OCI-LY7 (cell line): Measurements from ENCODE around the gene CDCA5. TPM values are rescaled to one million over a fixed set of nuclear protein-coding genes. Genes with fewer than 3 reads are reported as not detected.

Source experiments
- BruUV-seq: library from RNA; stranded (reverse); fragments of 400-500 nt; replicated peaks from 2 replicates; lab custom pipeline; 2021; lab: Mats Ljungman, UMichigan
- CTCF ChIA-PET: fragments of 300-600 bp; sonication (Branson Sonifier 250); formaldehyde crosslinking; loops from one replicate; lab custom pipeline; 2022; ENCODE audit warnings: antibody characterized with exemption; ENCODE audit not compliant: unreplicated experiment; lab: Charles Lee
- POLR2A ChIA-PET: fragments of 300-600 bp; sonication (Branson Sonifier 250); formaldehyde crosslinking; loops from one replicate; lab custom pipeline; 2022; ENCODE audit warnings: antibody characterized with exemption; lab: Charles Lee
- DNase-seq: peaks from one replicate; pipeline ENCODE4 v3.0.0-alpha.2; 2015; ENCODE audit warnings: low spot score
- H2AFZ ChIP-seq: fragments of 200-600 bp; sonication (generic), shearing (Covaris generic); 2 replicates; pipeline ENCODE4 v1.6.1; 2014; ENCODE audit warnings: mild to moderate bottlenecking, antibody characterized with exemption, low read length, moderate library complexity
- H3K27ac ChIP-seq: fragments of 200-600 bp; sonication (generic); 2 replicates; pipeline ENCODE4 v1.5.1; 2014; ENCODE audit warnings: mixed run types, low read depth, mild to moderate bottlenecking, moderate library complexity, low read length, inconsistent platforms; ENCODE audit not compliant: poor library complexity, severe bottlenecking
- H3K36me3 ChIP-seq: fragments of 200-600 bp; sonication (generic); 2 replicates; pipeline ENCODE4 v1.6.1; 2014; ENCODE audit warnings: mild to moderate bottlenecking, antibody characterized with exemption, low read length, moderate library complexity, mixed read lengths; ENCODE audit not compliant: insufficient read depth
- H3K4me1 ChIP-seq: fragments of 200-600 bp; sonication (generic); 2 replicates; pipeline ENCODE4 v1.5.1; 2014; ENCODE audit warnings: mild to moderate bottlenecking, low read length; ENCODE audit not compliant: insufficient read depth, poor library complexity, severe bottlenecking
- H3K4me2 ChIP-seq: fragments of 200-600 bp; sonication (generic); 2 replicates; pipeline ENCODE4 v1.6.1; 2014; ENCODE audit warnings: mild to moderate bottlenecking, low read length
- H3K4me3 ChIP-seq: fragments of 200-600 bp; sonication (generic); 2 replicates; pipeline ENCODE4 v1.5.1; 2014; ENCODE audit warnings: mild to moderate bottlenecking, low read depth, low read length; ENCODE audit not compliant: poor library complexity, severe bottlenecking
- H3K79me2 ChIP-seq: fragments of 200-600 bp; sonication (generic); 2 replicates; pipeline ENCODE4 v1.6.1; 2016; ENCODE audit warnings: low read depth, mild to moderate bottlenecking, low read length, moderate library complexity, mixed read lengths; ENCODE audit not compliant: insufficient read depth
- H3K9me2 ChIP-seq: fragments of 200-600 bp; sonication (generic); 2 replicates; pipeline ENCODE4 v1.6.1; 2016; ENCODE audit warnings: mild to moderate bottlenecking, low read length, mixed read lengths; ENCODE audit not compliant: insufficient read depth
- H3K9me3 ChIP-seq: fragments of 200-600 bp; sonication (generic); 2 replicates; pipeline ENCODE4 v1.6.1; 2014; ENCODE audit warnings: mild to moderate bottlenecking, mixed run types, low read length, mixed read lengths
- H4K20me1 ChIP-seq: fragments of 200-600 bp; sonication (generic); 2 replicates; pipeline ENCODE4 v1.6.1; 2014; ENCODE audit warnings: mild to moderate bottlenecking, antibody characterized with exemption, low read length, moderate library complexity, mixed read lengths; ENCODE audit not compliant: insufficient read depth
- EZH2phosphoT487 ChIP-seq: fragments of 200-600 bp; sonication (generic); IDR thresholded peaks from 2 replicates; pipeline ENCODE4 v1.6.1; 2018; ENCODE audit warnings: low read depth, borderline replicate concordance, mild to moderate bottlenecking, mixed run types, antibody characterized with exemption, low read length, moderate library complexity, mixed read lengths
- intact Hi-C: fragments of 100-400 bp; cut with micrococcal nuclease; formaldehyde crosslinking; loops from one replicate; pipeline ENCODE4 v1.10.0; 2022; ENCODE audit not compliant: unreplicated experiment
- total RNA-seq, 2 experiments: library from RNA; depleted of rRNA in 1 of 2; stranded (reverse); fragments of >200 nt in 1 of 2; shearing (Covaris generic) in 1 of 2; gene quantifications; 2 replicates each; pipeline ENCODE4 v1.2.3, GENCODE V29; 2014 to 2022
- TF ChIP-seq, protein P1 (sequence below): fragments of 200-600 bp; sonication (generic); conservative IDR thresholded peaks from 2 replicates; pipeline ENCODE4 v1.5.1; 2014; ENCODE audit warnings: mild to moderate bottlenecking, antibody characterized with exemption, low read length, moderate library complexity, mixed read lengths

Gene CDCA5
- total RNA-seq, 2 experiments from 2014 or later = 135 to 151 TPM

DNA sequence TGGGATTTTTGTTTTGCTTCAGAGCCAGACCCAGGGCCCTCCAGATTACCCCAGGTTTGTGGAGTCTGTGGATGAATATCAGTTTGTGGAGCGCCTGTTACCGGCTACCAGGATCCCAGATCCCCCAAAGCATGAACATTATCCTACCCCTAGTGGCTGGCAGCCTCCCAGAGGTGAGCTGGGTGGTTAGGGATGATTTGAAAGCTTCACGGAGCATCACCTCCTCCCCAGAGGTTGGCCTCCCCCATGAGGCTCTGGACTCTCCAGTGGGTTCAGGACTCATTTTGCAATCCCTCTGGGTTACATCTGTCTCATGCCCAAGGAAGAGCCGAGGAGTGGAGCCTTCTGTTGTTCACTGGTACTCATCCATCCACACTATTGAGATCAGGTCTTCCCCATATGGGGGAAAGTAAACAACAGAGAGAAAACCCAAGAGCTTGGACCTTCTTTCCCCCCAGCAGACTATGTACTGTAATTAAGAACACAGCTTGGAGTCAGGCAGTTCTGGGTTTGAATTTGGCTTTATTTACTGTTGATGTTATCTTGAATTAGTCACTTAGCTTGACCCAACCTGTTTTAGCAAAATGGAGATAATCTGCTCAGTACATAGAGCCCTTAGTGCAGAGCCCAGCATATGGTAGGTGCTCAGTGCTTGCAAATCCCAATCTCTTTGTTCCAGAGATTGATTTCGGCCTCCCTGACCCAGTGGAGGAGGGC lies 40.8 kb upstream of the CDCA5 start:
- BruUV-seq = TSS peak; percentile 11

DNA sequence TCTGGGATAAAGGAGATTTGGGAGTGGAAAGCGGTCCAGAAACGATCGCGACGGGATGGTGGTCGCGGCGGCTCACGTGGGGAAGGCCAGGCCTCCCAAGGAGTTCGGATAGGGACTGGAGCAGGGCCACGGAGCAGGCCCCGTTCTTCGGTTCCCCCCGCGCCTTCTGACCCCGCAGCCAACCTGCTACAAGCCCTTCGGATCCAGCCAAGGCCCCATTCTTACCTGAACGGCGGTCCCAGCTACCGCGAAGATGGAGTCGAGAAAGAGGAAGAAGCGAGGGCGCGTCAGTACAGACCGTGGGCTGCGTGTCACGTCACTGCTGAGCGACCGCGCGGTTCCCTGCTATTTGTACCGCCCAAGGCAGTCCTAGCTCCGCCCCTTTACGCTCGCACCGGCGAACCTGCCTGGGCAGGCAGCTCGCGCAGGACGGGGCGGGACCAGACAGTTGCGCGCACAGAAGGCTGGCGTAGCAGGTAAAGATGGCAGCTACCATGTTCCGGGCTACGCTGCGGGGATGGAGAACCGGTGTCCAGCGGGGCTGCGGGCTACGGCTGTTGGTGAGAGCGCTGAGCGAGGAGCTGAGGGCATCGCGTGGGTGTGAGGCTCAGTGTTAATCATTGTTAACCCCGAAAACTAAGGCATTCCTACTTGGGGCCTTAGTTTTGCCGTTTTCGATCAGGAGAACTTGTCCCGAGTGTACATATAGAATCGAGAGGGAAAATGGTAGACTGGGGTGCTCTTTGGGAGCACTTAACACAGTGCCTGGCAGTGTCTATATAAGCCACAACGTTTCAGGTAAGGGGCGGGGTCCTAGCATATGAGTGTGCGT lies 38.2 kb upstream of the CDCA5 start, which contains the start of the genes FAU and MRPL49:
FAU (minus strand) TSS at position 270 of the 832 bp plus-strand sequence. CDS start 321 bp downstream, outside the sequence.
MRPL49 (plus strand) TSS at position 457 of the 832 bp plus-strand sequence; CDS start at position 483, 26 bp downstream.
- ChIA-PET CTCF (interaction anchor here (0.6 to 2.0 kb wide), 2 partner anchors 10 to 58 kb away, joined by 4 to 5 read pairs; partner anchors contain the start of gene TM7SF2), POLR2A (interaction anchor here (0.5 to 4.0 kb wide), 10 partner anchors 11 to 726 kb away, joined by 3 to 47 read pairs (median 5); partner anchors contain the start of genes CAPN1 and SYVN1)
- H3K36me3 ChIP-seq = peaks cover 76% of the 10 kb centered on the region
- DNase-seq = peak; percentile 99
- H3K4me1 ChIP-seq = peaks cover 53% of the 10 kb centered on the region
- H3K27ac ChIP-seq = peak within 1 kb of the TSS; percentile 78
- TF ChIP-seq EZH2phosphoT487 = no peak
- TF ChIP-seq, protein P1, sequence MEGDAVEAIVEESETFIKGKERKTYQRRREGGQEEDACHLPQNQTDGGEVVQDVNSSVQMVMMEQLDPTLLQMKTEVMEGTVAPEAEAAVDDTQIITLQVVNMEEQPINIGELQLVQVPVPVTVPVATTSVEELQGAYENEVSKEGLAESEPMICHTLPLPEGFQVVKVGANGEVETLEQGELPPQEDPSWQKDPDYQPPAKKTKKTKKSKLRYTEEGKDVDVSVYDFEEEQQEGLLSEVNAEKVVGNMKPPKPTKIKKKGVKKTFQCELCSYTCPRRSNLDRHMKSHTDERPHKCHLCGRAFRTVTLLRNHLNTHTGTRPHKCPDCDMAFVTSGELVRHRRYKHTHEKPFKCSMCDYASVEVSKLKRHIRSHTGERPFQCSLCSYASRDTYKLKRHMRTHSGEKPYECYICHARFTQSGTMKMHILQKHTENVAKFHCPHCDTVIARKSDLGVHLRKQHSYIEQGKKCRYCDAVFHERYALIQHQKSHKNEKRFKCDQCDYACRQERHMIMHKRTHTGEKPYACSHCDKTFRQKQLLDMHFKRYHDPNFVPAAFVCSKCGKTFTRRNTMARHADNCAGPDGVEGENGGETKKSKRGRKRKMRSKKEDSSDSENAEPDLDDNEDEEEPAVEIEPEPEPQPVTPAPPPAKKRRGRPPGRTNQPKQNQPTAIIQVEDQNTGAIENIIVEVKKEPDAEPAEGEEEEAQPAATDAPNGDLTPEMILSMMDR = no peak
- H3K9me2 ChIP-seq = no peaks in the 10 kb centered on the region
- peak within 1 kb of the TSS; percentile 11; the same call in 1 of the 2 replicates for H2AFZ ChIP-seq
- peaks cover 17% of the 10 kb centered on the region; the same call in 1 of the 2 replicates for H4K20me1 ChIP-seq
- H3K79me2 ChIP-seq = peaks cover 64% of the 10 kb centered on the region
- H3K4me2 ChIP-seq = peak within 1 kb of the TSS; percentile 87
- no peaks in the 10 kb centered on the region for H3K9me3 ChIP-seq
- peak within 1 kb of the TSS; percentile 95 for H3K4me3 ChIP-seq
- TSS peak; percentile 85 for BruUV-seq
- intact Hi-C loops = loop anchor here (1.0 kb wide), 1 partner anchor 10 kb away; no protein-coding TSS in a partner anchor

More for the DNA sequence above, 40.8 kb upstream of the CDCA5 start:
- POLR2A ChIA-PET = interaction anchor here (1.3 kb wide), 1 partner anchor 10 kb away, joined by 3 read pairs; no protein-coding TSS in a partner anchor
- Histone ChIP-seq H3K27ac (peak overlapping the region; percentile 29), H3K79me2 (peaks cover 59% of the 10 kb centered on the region), H3K4me3 (no peak overlapping the region), H4K20me1 (peaks cover 17% of the 10 kb centered on the region; the same call in 1 of the 2 replicates), H3K36me3 (peaks cover 82% of the 10 kb centered on the region), H3K9me2 (no peaks in the 10 kb centered on the region), H3K4me2 (peak overlapping the region; percentile 34), H3K9me3 (no peaks in the 10 kb centered on the region), H3K4me1 (peaks cover 53% of the 10 kb centered on the region), H2AFZ (no peak overlapping the region)
- CTCF ChIA-PET = interaction anchor here (0.5 kb wide), 1 partner anchor 212 kb away, joined by 3 read pairs; no protein-coding TSS in a partner anchor
- no peak for DNase-seq
- intact Hi-C loops = no loop called here
- TF ChIP-seq, protein P1 = no peak
- no peak for TF ChIP-seq EZH2phosphoT487
